ENCODE data around the gene CLNS1A.
A peak's percentile ranks its signal among the peaks of the same experiment; 100 is the strongest.

Gene CLNS1A

DNA sequence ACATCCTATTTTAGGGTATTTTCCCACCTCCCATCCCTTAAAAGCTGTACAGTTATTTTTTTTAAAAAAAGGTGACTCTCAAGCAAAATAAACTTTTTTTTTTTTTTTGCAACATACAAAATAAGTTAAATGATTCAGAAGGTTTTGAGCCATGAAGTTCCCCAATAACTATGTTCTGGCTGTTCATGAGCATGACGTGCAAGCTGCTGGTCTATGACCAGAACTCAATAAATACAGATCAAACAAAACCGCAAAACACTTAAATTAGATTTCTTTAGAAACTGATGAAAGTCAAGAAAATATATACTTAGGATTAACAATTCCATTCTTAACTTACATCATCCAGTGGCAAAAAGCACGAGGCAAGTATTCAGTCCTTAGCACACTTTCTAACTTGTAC, 24.1 kb upstream of the CLNS1A start:
- peaks cover 17% of the 10 kb centered on the region for H3K36me3 ChIP-seq (ENCODE audit: control insufficient read depth, low read length)
- no peaks in the 10 kb centered on the region for H3K27me3 ChIP-seq (ENCODE audit: control insufficient read depth, low read length)
- H4K20me1 ChIP-seq (ENCODE audit: control insufficient read depth, insufficient read depth, low read depth, low read length) = no peaks in the 10 kb centered on the region
- H3K4me1 ChIP-seq (ENCODE audit: control insufficient read depth, low read length) = peaks cover 82% of the 10 kb centered on the region
- no peaks in the 10 kb centered on the region for H3K79me2 ChIP-seq (ENCODE audit: control insufficient read depth, low read length)
- TF ChIP-seq EZH2phosphoT487 (IDR thresholded peaks at IDR 0.05; ENCODE audit: borderline replicate concordance, low read length) = no peak
- TF ChIP-seq, protein P1, sequence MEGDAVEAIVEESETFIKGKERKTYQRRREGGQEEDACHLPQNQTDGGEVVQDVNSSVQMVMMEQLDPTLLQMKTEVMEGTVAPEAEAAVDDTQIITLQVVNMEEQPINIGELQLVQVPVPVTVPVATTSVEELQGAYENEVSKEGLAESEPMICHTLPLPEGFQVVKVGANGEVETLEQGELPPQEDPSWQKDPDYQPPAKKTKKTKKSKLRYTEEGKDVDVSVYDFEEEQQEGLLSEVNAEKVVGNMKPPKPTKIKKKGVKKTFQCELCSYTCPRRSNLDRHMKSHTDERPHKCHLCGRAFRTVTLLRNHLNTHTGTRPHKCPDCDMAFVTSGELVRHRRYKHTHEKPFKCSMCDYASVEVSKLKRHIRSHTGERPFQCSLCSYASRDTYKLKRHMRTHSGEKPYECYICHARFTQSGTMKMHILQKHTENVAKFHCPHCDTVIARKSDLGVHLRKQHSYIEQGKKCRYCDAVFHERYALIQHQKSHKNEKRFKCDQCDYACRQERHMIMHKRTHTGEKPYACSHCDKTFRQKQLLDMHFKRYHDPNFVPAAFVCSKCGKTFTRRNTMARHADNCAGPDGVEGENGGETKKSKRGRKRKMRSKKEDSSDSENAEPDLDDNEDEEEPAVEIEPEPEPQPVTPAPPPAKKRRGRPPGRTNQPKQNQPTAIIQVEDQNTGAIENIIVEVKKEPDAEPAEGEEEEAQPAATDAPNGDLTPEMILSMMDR (IDR thresholded peaks at IDR 0.05; ENCODE audit: low read depth, low read length, poor library complexity, severe bottlenecking) = no peak
- H3K9me3 ChIP-seq (ENCODE audit: control insufficient read depth, insufficient read depth, low read length) = no peaks in the 10 kb centered on the region
- H3K9me2 ChIP-seq (replicated peaks; ENCODE audit: control insufficient read depth, low read length) = no peaks in the 10 kb centered on the region
- peaks cover 41% of the 10 kb centered on the region for H3F3A ChIP-seq (ENCODE audit: control insufficient read depth, insufficient read depth)
- H3K27ac ChIP-seq (ENCODE audit: low read depth, low read length) = peak overlapping the region; percentile 95
- peak overlapping the region; percentile 66 for H3K4me3 ChIP-seq (ENCODE audit: low read length)
- peak overlapping the region; percentile 98 for H3K4me2 ChIP-seq (ENCODE audit: low read length)

DNA sequence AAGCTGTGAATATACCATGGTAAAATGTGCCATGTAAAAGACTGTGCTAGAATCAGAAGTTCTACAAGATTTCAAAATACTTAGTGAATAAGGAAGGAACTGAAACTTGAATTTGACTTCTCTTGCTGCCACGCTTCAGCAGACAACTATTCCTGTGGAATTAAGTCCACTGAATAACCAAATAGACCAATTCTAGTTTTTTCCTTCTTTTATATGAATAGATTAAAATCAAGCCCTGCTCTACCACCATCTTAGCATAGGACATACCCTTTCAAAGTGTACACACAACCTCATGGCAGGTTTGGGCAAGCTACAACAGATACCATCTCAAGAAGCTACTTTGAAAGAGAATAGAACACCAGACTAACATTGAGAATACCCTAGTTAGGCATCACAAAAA, 23.4 kb upstream of the CLNS1A start:
- Histone ChIP-seq H3F3A (ENCODE audit: control insufficient read depth, insufficient read depth) (peaks cover 40% of the 10 kb centered on the region), H3K36me3 (ENCODE audit: control insufficient read depth, low read length) (peaks cover 15% of the 10 kb centered on the region), H4K20me1 (ENCODE audit: control insufficient read depth, insufficient read depth, low read depth, low read length) (no peaks in the 10 kb centered on the region), H3K4me1 (ENCODE audit: control insufficient read depth, low read length) (peaks cover 87% of the 10 kb centered on the region), H3K79me2 (ENCODE audit: control insufficient read depth, low read length) (no peaks in the 10 kb centered on the region), H3K4me2 (ENCODE audit: low read length) (peak overlapping the region; percentile 98), H3K4me3 (ENCODE audit: low read length) (peak overlapping the region; percentile 66), H3K9me2 (replicated peaks; ENCODE audit: control insufficient read depth, low read length) (no peaks in the 10 kb centered on the region), H3K27me3 (ENCODE audit: control insufficient read depth, low read length) (no peaks in the 10 kb centered on the region), H3K27ac (ENCODE audit: low read depth, low read length) (peak overlapping the region; percentile 95), H3K9me3 (ENCODE audit: control insufficient read depth, insufficient read depth, low read length) (no peaks in the 10 kb centered on the region)
- TF ChIP-seq, protein P1 (IDR thresholded peaks at IDR 0.05; ENCODE audit: low read depth, low read length, poor library complexity, severe bottlenecking) = no peak
- TF ChIP-seq EZH2phosphoT487 (IDR thresholded peaks at IDR 0.05; ENCODE audit: borderline replicate concordance, low read length) = no peak

DNA sequence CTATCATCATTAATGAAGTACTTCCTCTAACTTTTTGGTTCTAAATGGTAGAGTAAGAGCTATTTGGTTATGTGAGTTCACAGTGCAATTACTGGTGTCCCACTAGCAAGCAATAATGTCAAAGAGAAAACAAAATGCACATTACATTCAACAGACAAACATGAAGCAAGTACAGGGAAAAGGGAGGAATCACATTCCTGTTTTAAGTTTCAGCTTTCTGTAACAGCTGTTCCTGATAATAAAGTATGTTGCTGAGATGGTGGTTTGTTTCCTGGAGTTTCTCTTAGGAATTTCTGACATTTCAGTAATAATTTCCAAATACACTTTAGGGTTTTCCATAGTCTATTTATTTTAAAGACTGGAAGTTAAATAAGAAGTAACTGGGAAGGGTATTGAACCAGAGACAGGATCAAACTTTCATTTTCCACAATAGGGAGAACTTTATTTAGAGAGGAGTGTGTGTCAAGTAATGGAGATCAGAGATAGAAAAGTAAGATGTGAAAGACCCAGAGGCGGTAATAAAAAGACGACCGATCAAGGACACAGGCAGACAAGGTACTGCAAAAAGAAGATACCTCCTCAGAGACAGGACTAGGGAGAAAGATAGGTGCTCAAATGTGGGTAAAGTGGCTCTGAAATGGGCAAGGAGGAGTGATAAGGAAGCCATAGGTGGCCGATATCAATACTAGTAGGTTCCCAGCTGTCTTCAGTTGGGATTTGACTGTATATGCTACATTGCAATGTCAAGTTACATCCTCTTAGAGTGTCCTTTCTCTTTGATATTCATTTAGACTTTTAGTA, 20.8 kb upstream of the CLNS1A start:
- Histone ChIP-seq H3K27ac (ENCODE audit: low read depth, low read length) (no peak overlapping the region), H3K9me2 (replicated peaks; ENCODE audit: control insufficient read depth, low read length) (no peaks in the 10 kb centered on the region), H3F3A (ENCODE audit: control insufficient read depth, insufficient read depth) (peaks cover 32% of the 10 kb centered on the region), H3K4me2 (ENCODE audit: low read length) (no peak overlapping the region), H3K4me3 (ENCODE audit: low read length) (no peak overlapping the region), H3K79me2 (ENCODE audit: control insufficient read depth, low read length) (no peaks in the 10 kb centered on the region), H3K27me3 (ENCODE audit: control insufficient read depth, low read length) (no peaks in the 10 kb centered on the region), H3K9me3 (ENCODE audit: control insufficient read depth, insufficient read depth, low read length) (no peaks in the 10 kb centered on the region), H3K36me3 (ENCODE audit: control insufficient read depth, low read length) (no peaks in the 10 kb centered on the region; the same call in 1 of the 2 replicates), H3K4me1 (ENCODE audit: control insufficient read depth, low read length) (peaks cover 76% of the 10 kb centered on the region), H4K20me1 (ENCODE audit: control insufficient read depth, insufficient read depth, low read depth, low read length) (no peaks in the 10 kb centered on the region)
- TF ChIP-seq, protein P1 (IDR thresholded peaks at IDR 0.05; ENCODE audit: low read depth, low read length, poor library complexity, severe bottlenecking) = no peak
- no peak for TF ChIP-seq EZH2phosphoT487 (IDR thresholded peaks at IDR 0.05; ENCODE audit: borderline replicate concordance, low read length)
